HL-60 (cell line): Measurements from ENCODE around the gene LAMP2.
A peak's percentile ranks its signal among the peaks of the same experiment; 100 is the strongest.

Source experiments
- DNase-seq, 2 experiments: peaks; one replicate each; pipeline ENCODE4 v3.0.0-alpha.2; 2010 to 2020; ENCODE audit warnings: low read depth in 1 of 2, low spot score in 1 of 2
- H3K27ac ChIP-seq: fragments of 250-450 bp; sonication (Bioruptor Pico); replicated peaks from 2 replicates; pipeline ENCODE4 v1.5.1; 2020; ENCODE audit warnings: mild to moderate bottlenecking, moderate library complexity
- H3K27me3 ChIP-seq: fragments of 250-450 bp; sonication (Bioruptor Pico); 2 replicates; pipeline ENCODE4 v1.5.1; 2021; ENCODE audit warnings: mild to moderate bottlenecking, moderate library complexity; ENCODE audit not compliant: insufficient read depth, poor library complexity, severe bottlenecking
- H3K4me3 ChIP-seq: replicated peaks from 2 replicates; pipeline ENCODE4 v1.5.1; 2011; ENCODE audit warnings: mild to moderate bottlenecking, control low read depth, low read length; ENCODE audit not compliant: insufficient read depth
- CTCF ChIP-seq: IDR thresholded peaks from one replicate; pipeline ENCODE4 v1.5.1; 2011; ENCODE audit warnings: low read length, control low read depth, inconsistent platforms; ENCODE audit not compliant: insufficient read depth
- GABPA ChIP-seq: IDR thresholded peaks from 2 replicates; pipeline ENCODE4 v1.6.1; 2012; ENCODE audit warnings: low read depth
- POLR2AphosphoS5 ChIP-seq: IDR thresholded peaks from 2 replicates; pipeline ENCODE4 v1.6.1; 2012; ENCODE audit warnings: low read depth
- REST ChIP-seq: IDR thresholded peaks from 2 replicates; pipeline ENCODE4 v1.6.1; 2012; ENCODE audit warnings: low read depth; ENCODE audit not compliant: insufficient replicate concordance
- SPI1 ChIP-seq: IDR thresholded peaks from 2 replicates; pipeline ENCODE4 v1.6.1; 2012; ENCODE audit warnings: low read depth, mild to moderate bottlenecking, borderline replicate concordance

Gene LAMP2

GRCh38 chrX:120462370-120462769, 6.7 kb downstream of the LAMP2 start:
- Histone ChIP-seq H3K27ac (peak overlapping the region; percentile 55), H3K4me3 (no peak overlapping the region), H3K27me3 (no peaks in the 10 kb centered on the region)
- no peak for TF ChIP-seq POLR2AphosphoS5
- no peak for TF ChIP-seq SPI1
- no peak for TF ChIP-seq REST
- no peak for TF ChIP-seq CTCF
- TF ChIP-seq GABPA: no peak
- DNase-seq: peak in 1 of 2 experiments; percentile 53

GRCh38 chrX:120459309-120459708, 9.8 kb downstream of the LAMP2 start:
- Histone ChIP-seq H3K27ac (peak overlapping the region; percentile 78), H3K4me3 (no peak overlapping the region), H3K27me3 (no peaks in the 10 kb centered on the region)
- TF ChIP-seq POLR2AphosphoS5: no peak
- no peak for DNase-seq

GRCh38 chrX:120457766-120458180, 11.3 kb downstream of the LAMP2 start:
- no peaks in the 10 kb centered on the region for H3K27me3 ChIP-seq
- H3K4me3 ChIP-seq: no peak overlapping the region
- no peak for TF ChIP-seq REST
- TF ChIP-seq GABPA: no peak
- no peak for TF ChIP-seq POLR2AphosphoS5
- TF ChIP-seq SPI1: no peak
- TF ChIP-seq CTCF: no peak
- H3K27ac ChIP-seq: peak overlapping the region; percentile 78
- peak in 1 of 2 experiments; percentile 50 for DNase-seq

- no peak overlapping the region; the same call in 1 of the 2 replicates for H3K4me3 ChIP-seq
- peak in 1 of 2 experiments; percentile 86 for DNase-seq
- TF ChIP-seq GABPA (no peak), SPI1 (peak; percentile 18; the same call in 1 of the 2 replicates), POLR2AphosphoS5 (peak; percentile 46; the same call in 1 of the 2 replicates), CTCF (no peak), REST (no peak)
- no peaks in the 10 kb centered on the region for H3K27me3 ChIP-seq
- peak overlapping the region; percentile 78 for H3K27ac ChIP-seq
Observed at GRCh38 chrX:120456973-120457372, 12.1 kb downstream of the LAMP2 start.
